Nephron progenitor cell (in vitro differentiated cells): ENCODE measurements around the gene BBIP1.

Experiments
- DNase-seq: peaks from one replicate; pipeline ENCODE4 v3.0.0; 2021
- H3K27ac Mint-ChIP-seq: 2 replicates; pipeline ENCODE4 v1.8.0; 2021; ENCODE audit warnings: mild to moderate bottlenecking, moderate library complexity, mixed read lengths
- H3K27me3 Mint-ChIP-seq: 2 replicates; pipeline ENCODE4 v1.8.0; 2021; ENCODE audit warnings: mild to moderate bottlenecking, low read depth, mixed read lengths; ENCODE audit not compliant: poor library complexity
- H3K36me3 Mint-ChIP-seq: 2 replicates; pipeline ENCODE4 v1.8.0; 2021; ENCODE audit warnings: low read depth, mixed read lengths
- H3K4me1 Mint-ChIP-seq: 2 replicates; pipeline ENCODE4 v1.8.0; 2021; ENCODE audit warnings: mixed read lengths
- H3K4me3 Mint-ChIP-seq: 2 replicates; pipeline ENCODE4 v1.8.0; 2021; ENCODE audit warnings: mild to moderate bottlenecking, moderate library complexity, mixed read lengths
- H3K9me3 Mint-ChIP-seq: 2 replicates; pipeline ENCODE4 v1.8.0; 2021; ENCODE audit warnings: mild to moderate bottlenecking, moderate library complexity, mixed read lengths
- CTCF ChIP-seq: fragments of 200-600 bp; sonication (generic); IDR thresholded peaks from 2 replicates; pipeline ENCODE4 v1.5.0; 2021; ENCODE audit warnings: antibody characterized with exemption

The BBIP1 gene

GRCh38 chr10:110898391-110898790 lies 20.6 kb downstream of the BBIP1 start:
- Mint-ChIP-seq H3K27ac (no peak overlapping the region), H3K4me1 (peaks cover 4% of the 10 kb centered on the region), H3K27me3 (no peaks in the 10 kb centered on the region), H3K36me3 (peaks cover 65% of the 10 kb centered on the region), H3K9me3 (no peaks in the 10 kb centered on the region), H3K4me3 (no peak overlapping the region)
- TF ChIP-seq CTCF = no peak
- no peak for DNase-seq

GRCh38 chr10:110897184-110897583 lies 21.8 kb downstream of the BBIP1 start:
- Mint-ChIP-seq H3K36me3 (peaks cover 61% of the 10 kb centered on the region), H3K4me3 (no peak overlapping the region), H3K9me3 (no peaks in the 10 kb centered on the region), H3K27me3 (no peaks in the 10 kb centered on the region), H3K27ac (no peak overlapping the region), H3K4me1 (no peaks in the 10 kb centered on the region)
- no peak for DNase-seq
- TF ChIP-seq CTCF = no peak

- Mint-ChIP-seq H3K36me3 (peaks cover 63% of the 10 kb centered on the region), H3K4me3 (no peak overlapping the region), H3K9me3 (no peaks in the 10 kb centered on the region), H3K4me1 (no peaks in the 10 kb centered on the region), H3K27me3 (no peaks in the 10 kb centered on the region), H3K27ac (no peak overlapping the region)
- DNase-seq = no peak
- peak; percentile 57 for TF ChIP-seq CTCF
Measured at GRCh38 chr10:110893559-110894179, 25.3 kb downstream of the BBIP1 start.

- DNase-seq = no peak
- Mint-ChIP-seq H3K4me1 (no peaks in the 10 kb centered on the region), H3K9me3 (no peaks in the 10 kb centered on the region), H3K4me3 (no peak overlapping the region), H3K27me3 (no peaks in the 10 kb centered on the region), H3K36me3 (peaks cover 59% of the 10 kb centered on the region), H3K27ac (no peak overlapping the region)
- TF ChIP-seq CTCF = no peak
Measured at GRCh38 chr10:110892602-110893288, 26.2 kb downstream of the BBIP1 start.

GRCh38 chr10:110887560-110887959 lies 31.4 kb downstream of the BBIP1 start:
- Mint-ChIP-seq H3K27me3 (peaks cover 4% of the 10 kb centered on the region), H3K27ac (no peak overlapping the region), H3K36me3 (peaks cover 67% of the 10 kb centered on the region), H3K9me3 (no peaks in the 10 kb centered on the region), H3K4me1 (no peaks in the 10 kb centered on the region), H3K4me3 (no peak overlapping the region)
- TF ChIP-seq CTCF = no peak
- no peak for DNase-seq
